Cerebellar cortex (tissue), 1 donor: Measurements from ENCODE around the gene RPL28.
"Not testable (repeated sequence)": the region's sequence is repeated elsewhere in the genome, so short reads cannot be mapped to it uniquely, and the experiment has no call there.

Experiments used
- DNase-seq: peaks from one replicate; pipeline ENCODE4 v3.0.0-alpha.2; 2015; ENCODE audit warnings: low spot score

RPL28 gene

DNA sequence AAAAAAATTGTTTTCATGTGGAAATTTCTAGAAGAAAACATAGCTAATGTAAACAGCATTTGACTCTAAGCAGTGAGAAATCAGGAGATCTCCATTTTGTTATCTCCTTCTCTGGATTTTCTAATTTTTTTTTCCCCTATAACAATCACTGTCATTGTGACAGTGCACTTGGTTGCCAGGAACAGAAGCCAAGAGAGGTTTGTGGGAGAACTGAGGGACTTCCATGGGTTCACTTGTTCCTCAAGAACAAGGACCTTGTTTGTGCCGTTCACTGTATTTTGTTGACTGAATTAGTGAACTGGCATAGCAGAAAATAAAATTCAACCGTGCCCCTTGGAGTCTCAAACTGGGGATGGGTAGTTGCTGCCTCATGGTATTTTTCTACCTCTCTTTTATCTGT lies 40.3 kb downstream of the RPL28 start:
- DNase-seq: no peak

- DNase-seq: no peak
Measured at GRCh38 chr19:55431183-55431582, 45.5 kb downstream of the RPL28 start.

- no peak for DNase-seq
Measured at GRCh38 chr19:55432241-55432959, 46.7 kb downstream of the RPL28 start.

- DNase-seq: no peak
Measured at GRCh38 chr19:55433292-55433691, 47.6 kb downstream of the RPL28 start.

DNA sequence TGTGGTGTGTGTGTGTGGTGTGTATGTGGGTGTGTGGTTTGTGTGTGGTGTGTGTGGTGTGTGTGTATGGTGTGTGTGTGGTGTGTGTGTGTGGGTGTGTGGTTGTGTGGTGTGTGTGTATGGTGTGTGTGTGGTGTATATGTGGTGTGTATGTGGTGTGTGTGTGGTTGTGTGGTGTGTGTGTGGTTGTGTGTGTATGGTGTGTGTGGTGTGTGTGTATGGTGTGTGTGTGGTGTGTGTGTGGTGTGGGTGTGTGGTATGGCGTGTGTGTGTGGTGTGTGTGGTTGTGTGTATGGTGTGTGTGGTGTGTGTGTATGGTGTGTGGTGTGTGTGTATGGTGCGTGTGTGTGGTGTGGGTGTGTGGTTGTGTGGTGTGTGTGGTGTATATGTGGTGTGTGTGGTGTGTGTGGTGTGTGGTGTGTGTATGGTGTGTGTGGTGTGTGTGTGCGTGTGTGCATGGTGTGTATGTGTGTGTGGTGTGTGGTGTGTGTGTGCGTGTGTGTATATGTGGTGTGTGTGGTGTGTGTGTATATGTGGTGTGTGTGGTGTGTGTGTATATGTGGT lies 48.7 kb downstream of the RPL28 start:
- no peak for DNase-seq

- no peak for DNase-seq
Measured at GRCh38 chr19:55435020-55435419, 49.3 kb downstream of the RPL28 start.

DNA sequence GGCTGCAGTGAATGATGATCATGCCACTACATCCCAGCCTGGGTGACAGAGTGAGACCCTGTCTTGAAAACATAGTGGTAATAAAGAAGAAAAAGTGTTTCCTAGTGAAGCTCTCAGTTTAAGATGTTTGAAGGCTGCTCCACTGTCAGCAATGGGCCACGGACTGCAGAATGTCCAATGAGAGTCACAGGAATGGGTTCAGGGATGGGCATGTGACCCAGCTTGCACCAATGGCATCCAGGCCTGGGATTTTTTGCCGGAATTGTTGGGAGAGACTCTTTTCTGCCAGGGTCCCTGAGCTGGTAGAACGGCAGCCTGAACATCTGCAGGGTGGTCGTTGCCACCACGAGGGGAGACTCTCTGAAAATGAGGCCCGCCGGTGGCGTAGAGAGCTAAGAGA lies 51.1 kb downstream of the RPL28 start:
- DNase-seq: no peak

DNA sequence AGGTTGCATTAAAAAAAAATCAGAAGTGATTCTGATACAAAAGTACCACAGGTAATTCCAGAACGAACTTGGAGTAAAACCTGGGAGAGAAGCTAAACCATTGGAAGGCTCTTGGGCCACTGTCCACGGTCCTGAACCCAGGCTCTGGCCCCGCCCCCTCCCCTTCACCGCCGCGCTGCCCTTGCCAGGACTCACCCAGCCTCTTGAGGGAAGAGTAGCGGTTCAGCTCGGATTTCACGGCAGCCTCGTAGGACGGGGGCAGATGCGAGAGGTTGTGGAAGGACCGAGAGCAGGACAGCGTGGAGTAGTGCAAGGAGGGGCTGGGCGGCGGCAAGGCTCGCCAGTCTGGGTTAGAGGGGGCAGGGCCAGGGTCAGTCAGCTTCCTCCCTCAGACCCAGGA lies 51.7 kb downstream of the RPL28 start:
- DNase-seq: peak; percentile 62

DNA sequence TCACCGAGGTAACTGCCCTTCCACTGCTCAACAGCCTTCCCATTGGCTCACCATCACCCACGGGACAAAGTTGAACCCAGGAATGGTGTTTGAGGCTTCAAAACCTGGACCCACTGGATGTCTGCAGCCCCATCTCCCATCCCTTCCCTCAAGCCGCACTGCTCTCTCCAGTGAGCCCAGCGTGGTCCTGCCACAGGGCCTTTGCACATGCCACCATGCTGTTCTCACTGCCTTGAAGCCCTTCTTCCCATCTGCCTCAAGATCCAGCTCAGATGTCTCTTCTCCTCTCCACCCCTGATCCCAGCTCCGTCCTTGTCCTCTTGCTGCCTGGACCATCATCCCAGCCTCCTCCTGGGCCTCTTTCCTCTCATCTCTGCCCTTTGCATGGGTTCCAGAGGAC lies 53.3 kb downstream of the RPL28 start:
- no peak for DNase-seq

GRCh38 chr19:55440411-55441105 lies 54.8 kb downstream of the RPL28 start:
- no peak for DNase-seq

DNA sequence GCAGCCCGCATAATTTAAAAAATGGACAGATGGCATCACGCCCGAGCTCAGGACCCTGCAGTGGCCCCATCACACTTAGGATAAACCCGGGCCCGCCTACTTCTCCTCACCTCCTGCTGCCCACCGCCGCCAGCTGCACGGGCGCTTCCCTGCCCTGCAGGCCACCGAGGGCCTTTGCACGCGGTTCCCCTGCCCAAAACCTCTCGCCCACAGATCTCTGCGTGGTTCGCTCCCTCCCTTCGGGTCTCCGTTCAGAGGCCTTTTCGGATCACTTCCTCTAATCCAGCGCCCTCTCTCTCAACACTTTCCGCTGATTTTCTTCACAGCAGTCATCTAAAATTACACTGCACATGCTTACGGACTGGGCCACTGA lies 55.6 kb downstream of the RPL28 start:
- no peak for DNase-seq

- peak; percentile 52 for DNase-seq
Measured at GRCh38 chr19:55441692-55442321, 56.1 kb downstream of the RPL28 start.

DNA sequence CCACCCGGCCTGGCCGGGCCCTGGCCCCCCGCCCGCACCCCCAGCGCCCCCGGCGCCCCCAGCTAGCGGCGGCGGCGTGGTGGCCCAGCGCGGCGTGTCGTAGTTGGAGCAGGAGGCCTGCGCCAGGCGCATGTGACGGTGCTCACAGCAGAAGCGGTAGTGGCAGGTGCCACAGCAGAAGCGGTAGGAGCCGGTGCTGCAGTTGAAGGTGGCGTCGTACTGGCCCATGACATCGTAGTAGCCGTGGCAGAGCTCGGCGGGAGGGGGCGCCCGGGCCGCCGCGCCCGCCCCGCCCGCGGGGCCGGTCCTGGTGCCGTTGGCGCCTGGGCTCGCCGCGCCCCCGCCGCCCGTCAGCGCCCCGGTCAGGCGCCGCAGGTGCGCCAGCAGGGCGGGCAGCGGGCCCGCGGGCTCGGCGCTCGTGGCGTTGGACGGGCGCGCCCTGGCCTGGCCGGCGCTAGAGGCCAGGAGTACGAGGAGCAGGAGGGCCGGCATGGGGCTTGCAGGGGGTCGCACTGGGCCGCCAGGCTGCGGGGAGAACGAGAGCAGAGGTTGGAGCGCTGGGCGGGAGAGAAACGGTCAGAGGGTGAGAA lies 56.7 kb downstream of the RPL28 start:
- DNase-seq: no peak

- DNase-seq: peak; percentile 64
Measured at GRCh38 chr19:55443045-55443823, 57.5 kb downstream of the RPL28 start, which contains the start of gene SHISA7. Gene SHISA7 (minus strand): TSS chr19:55443300. CDS start chr19:55442863, 437 bp downstream.

DNA sequence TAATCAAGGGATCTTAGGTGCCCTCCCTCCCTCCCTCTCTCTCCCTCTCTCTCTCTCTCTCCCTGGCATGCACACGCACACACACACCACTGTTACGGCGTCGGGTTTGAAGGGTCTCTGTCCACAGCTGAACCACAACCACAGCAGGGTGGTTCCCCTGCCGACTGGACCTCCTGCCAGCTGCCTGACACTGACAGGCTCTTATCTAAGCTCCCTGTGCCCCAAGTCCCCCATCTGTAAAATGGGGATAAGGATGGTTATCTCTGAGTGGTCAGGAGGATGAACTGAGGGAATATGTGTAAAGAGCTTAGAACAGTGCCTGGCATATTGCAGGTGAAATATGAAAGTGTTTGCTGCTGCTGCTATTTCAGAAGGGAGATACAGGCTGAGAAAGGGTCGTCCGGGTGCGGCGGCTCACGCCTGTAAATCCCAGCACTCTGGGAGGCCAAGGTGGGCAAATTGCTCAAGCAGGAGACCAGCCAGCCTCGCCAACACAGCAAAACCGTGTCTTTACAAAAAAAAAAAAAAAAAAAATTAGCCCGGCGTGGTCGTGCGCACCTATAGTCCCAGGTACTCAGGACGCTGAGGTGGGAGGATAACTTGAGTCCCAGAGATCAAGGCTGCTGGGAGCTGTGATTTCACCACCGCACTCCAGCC lies 58.2 kb downstream of the RPL28 start:
- no peak for DNase-seq

DNA sequence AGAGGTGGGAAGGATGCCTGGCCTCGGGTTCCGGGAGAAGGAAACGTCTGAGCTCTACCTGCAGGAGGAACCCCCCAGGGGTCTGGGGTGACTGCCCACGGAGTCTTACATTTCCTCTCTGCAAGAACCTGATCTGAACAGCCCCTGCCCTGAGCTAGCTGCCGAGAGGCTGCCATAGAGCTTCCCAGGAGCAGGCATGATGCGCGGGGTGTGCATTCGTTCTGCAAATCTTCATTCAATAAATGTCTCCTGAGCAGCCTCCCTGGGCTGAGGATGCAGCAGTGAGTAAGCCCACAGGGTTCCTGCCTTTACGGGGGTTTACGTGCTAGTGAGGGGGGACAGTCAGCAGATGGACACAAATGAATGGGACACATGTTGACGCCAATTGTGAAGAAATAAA lies 58.9 kb downstream of the RPL28 start:
- DNase-seq: no peak

GRCh38 chr19:55446060-55446459 lies 60.3 kb downstream of the RPL28 start:
- no peak for DNase-seq

- DNase-seq: peak; percentile 76
Measured at GRCh38 chr19:55447421-55448174, 61.9 kb downstream of the RPL28 start.

- not testable (repeated sequence) for DNase-seq
Measured at GRCh38 chr19:55448175-55448490, 62.4 kb downstream of the RPL28 start.

- no peak for DNase-seq
Measured at GRCh38 chr19:55449469-55449868, 63.7 kb downstream of the RPL28 start.
